ENCODE results near the gene TCN2. TPM values are rescaled to one million over a fixed set of nuclear protein-coding genes. Genes with fewer than 3 reads are reported as not detected.

Gene TCN2
- total RNA-seq, 1 donor from 2014 or later: 1.1 TPM

DNA sequence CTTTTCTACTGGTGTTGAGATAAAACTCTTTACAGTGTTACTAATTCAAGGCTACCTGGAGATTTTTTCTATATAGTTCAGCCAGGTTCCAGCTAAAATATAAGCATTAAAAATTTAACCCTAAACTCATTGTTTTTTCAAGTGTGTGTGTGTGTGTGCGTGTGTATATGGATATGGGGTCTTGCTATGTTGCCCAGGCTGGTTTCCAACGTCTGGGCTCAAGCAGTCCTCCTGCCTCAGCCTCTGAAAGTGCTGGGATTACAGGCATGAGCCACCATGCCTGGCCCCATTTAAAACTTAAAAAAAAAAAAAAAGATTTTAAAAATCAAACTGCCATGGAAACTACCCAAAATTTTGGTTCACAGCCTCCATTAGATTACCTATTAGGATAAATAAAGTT lies 10.8 kb upstream of the TCN2 start:
- Histone ChIP-seq H3K4me3 (ENCODE audit: low read depth, low read length) (no peak overlapping the region), H3K27me3 (ENCODE audit: control insufficient read depth, insufficient read depth, low read length) (peaks cover 2% of the 10 kb centered on the region), H3K36me3 (ENCODE audit: control insufficient read depth, insufficient read depth, low read length) (no peaks in the 10 kb centered on the region)
- FAIRE-seq (no peak), DNase-seq (ENCODE audit: low read depth) (no peak)
- TF ChIP-seq, protein P1, sequence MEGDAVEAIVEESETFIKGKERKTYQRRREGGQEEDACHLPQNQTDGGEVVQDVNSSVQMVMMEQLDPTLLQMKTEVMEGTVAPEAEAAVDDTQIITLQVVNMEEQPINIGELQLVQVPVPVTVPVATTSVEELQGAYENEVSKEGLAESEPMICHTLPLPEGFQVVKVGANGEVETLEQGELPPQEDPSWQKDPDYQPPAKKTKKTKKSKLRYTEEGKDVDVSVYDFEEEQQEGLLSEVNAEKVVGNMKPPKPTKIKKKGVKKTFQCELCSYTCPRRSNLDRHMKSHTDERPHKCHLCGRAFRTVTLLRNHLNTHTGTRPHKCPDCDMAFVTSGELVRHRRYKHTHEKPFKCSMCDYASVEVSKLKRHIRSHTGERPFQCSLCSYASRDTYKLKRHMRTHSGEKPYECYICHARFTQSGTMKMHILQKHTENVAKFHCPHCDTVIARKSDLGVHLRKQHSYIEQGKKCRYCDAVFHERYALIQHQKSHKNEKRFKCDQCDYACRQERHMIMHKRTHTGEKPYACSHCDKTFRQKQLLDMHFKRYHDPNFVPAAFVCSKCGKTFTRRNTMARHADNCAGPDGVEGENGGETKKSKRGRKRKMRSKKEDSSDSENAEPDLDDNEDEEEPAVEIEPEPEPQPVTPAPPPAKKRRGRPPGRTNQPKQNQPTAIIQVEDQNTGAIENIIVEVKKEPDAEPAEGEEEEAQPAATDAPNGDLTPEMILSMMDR (IDR thresholded peaks at IDR 0.05; ENCODE audit: insufficient read depth, low read length, severe bottlenecking): no peak

DNA sequence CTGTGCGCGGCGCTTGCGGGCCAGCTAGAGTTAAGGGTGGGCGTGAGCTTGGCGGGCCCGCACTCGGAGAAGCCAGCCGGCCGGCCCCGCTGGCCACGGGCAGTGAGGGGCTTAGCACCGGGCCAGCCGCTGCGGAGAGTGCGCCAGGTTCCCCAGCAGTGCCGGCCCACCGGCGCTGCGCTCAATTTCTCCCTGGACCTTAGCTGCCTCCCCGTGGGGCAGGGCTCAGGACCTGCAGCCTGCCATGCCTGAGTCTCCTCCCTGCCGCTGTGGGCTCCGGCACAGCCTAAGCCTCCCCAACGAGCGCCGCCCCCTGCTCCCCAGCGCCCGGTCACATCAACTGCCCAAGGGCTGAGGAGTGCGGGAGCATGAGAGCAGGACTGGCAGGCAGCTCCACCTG lies 10.1 kb upstream of the TCN2 start:
- Histone ChIP-seq H3K4me3 (ENCODE audit: low read depth, low read length) (no peak overlapping the region), H3K36me3 (ENCODE audit: control insufficient read depth, insufficient read depth, low read length) (no peaks in the 10 kb centered on the region), H3K27me3 (ENCODE audit: control insufficient read depth, insufficient read depth, low read length) (peaks cover 2% of the 10 kb centered on the region)
- TF ChIP-seq, protein P1 (IDR thresholded peaks at IDR 0.05; ENCODE audit: insufficient read depth, low read length, severe bottlenecking): no peak
- DNase-seq (ENCODE audit: low read depth) (no peak), FAIRE-seq (no peak)

DNA sequence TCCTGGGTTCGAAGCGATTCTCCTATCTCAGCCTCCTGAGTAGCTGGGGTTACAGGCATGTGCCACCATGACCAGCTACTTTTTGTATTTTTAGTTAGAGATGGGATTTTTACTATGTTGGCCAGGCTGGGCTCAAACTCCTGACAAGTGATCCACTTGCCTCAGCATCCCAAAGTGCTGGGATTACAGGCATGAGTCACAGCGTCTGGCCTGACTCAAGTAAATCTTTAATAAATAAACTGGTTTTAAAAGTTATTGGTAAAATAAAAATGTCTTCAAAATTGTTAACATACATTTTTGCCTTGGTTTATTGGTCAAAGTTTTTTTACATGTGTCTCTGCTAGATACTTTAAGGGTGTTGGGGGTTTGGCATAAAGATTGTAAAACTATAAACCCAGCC lies 8.0 kb upstream of the TCN2 start:
- H3K27me3 ChIP-seq (ENCODE audit: control insufficient read depth, insufficient read depth, low read length): peaks cover 2% of the 10 kb centered on the region
- DNase-seq (ENCODE audit: low read depth) (no peak), FAIRE-seq (no peak)
- TF ChIP-seq, protein P1 (IDR thresholded peaks at IDR 0.05; ENCODE audit: insufficient read depth, low read length, severe bottlenecking): no peak
- no peak overlapping the region for H3K4me3 ChIP-seq (ENCODE audit: low read depth, low read length)
- H3K36me3 ChIP-seq (ENCODE audit: control insufficient read depth, insufficient read depth, low read length): no peaks in the 10 kb centered on the region

DNA sequence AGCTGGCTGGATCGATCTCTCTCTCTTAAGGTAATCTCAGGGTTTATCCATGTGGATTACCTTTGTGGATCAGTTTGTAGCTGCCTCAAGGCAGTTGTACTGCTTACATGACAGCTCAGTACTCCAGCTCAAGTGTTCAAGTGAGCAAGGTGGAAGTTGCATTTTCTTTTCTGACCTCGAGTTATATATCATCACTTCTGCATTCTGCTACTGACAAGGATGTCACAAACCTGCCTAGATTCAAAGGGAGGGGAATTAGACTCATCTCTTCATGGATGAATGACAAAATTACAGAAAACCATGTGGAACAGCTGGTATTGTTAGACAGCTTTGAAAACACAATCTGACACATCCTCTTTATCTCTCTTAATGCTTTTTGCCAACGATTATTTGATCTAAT lies 6.1 kb upstream of the TCN2 start:
- FAIRE-seq (no peak), DNase-seq (ENCODE audit: low read depth) (no peak)
- H3K4me3 ChIP-seq (ENCODE audit: low read depth, low read length): no peak overlapping the region

DNA sequence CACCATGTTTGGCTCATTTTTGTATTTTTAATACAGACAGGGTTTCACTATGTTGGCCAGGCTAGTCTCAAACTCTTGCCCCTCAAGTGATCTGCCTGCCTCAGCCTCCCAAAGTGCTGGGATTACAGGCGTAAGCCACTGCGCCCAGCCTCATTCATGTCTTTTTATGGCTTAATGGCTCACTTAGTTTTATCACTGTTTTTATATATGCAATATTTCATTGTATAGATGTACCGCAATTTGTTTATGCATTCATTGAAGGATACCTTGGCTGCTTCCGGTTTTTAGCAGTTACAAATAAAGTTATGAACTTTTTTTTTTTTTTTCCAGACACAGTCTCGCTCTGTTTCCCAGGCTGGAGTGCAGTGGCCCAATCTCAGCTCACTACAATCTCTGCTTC lies 5.5 kb upstream of the TCN2 start:
- no peaks in the 10 kb centered on the region for H3K36me3 ChIP-seq (ENCODE audit: control insufficient read depth, insufficient read depth, low read length)
- H3K4me3 ChIP-seq (ENCODE audit: low read depth, low read length): no peak overlapping the region
- DNase-seq (ENCODE audit: low read depth) (no peak), FAIRE-seq (no peak)
- H3K27me3 ChIP-seq (ENCODE audit: control insufficient read depth, insufficient read depth, low read length): no peaks in the 10 kb centered on the region
- TF ChIP-seq, protein P1 (IDR thresholded peaks at IDR 0.05; ENCODE audit: insufficient read depth, low read length, severe bottlenecking): no peak

More for the DNA sequence above, 6.1 kb upstream of the TCN2 start:
- TF ChIP-seq, protein P1 (IDR thresholded peaks at IDR 0.05; ENCODE audit: insufficient read depth, low read length, severe bottlenecking): no peak
- no peaks in the 10 kb centered on the region for H3K36me3 ChIP-seq (ENCODE audit: control insufficient read depth, insufficient read depth, low read length)
- no peaks in the 10 kb centered on the region for H3K27me3 ChIP-seq (ENCODE audit: control insufficient read depth, insufficient read depth, low read length)

DNA sequence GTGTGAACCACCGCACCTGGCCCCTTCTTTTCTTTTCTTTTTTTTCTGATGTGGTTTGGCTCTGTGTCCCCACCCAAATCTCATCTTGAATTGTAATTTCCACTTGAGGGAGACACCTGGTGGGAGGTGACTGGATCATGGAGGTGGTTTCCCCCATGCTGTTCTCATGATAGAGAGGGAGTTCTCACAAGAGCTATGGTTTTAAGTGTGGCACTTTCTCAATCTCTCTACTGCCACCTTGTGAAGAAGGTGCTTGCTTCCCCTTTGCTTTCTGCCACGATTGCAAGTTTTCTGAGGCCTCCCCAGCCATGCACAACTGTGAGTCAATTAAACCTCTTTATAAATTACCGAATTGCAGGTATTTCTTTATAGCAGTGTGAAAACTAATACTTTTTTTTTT lies 4.9 kb upstream of the TCN2 start:
- peak; percentile 48 for DNase-seq (ENCODE audit: low read depth)
- no peak for FAIRE-seq
- TF ChIP-seq, protein P1 (IDR thresholded peaks at IDR 0.05; ENCODE audit: insufficient read depth, low read length, severe bottlenecking): peak; percentile 48

More for the DNA sequence above, 4.9 kb upstream of the TCN2 start:
- H3K36me3 ChIP-seq (ENCODE audit: control insufficient read depth, insufficient read depth, low read length): no peaks in the 10 kb centered on the region
- no peak overlapping the region for H3K4me3 ChIP-seq (ENCODE audit: low read depth, low read length)
- no peaks in the 10 kb centered on the region for H3K27me3 ChIP-seq (ENCODE audit: control insufficient read depth, insufficient read depth, low read length)

Data from bronchial epithelial cell (primary cell).